K562 (cell line): ENCODE measurements around the gene HPGDS. TPM values are rescaled to one million over a fixed set of nuclear protein-coding genes. Genes with fewer than 3 reads are reported as not detected.

Experiments used
- ATAC-seq: fragments of 200-7000 bp; cut with Tn5 transposase; 3 replicates; pipeline ENCODE4 v1.9.1; 2020; ENCODE audit warnings: moderate library complexity
- BruUV-seq: library from RNA; stranded (reverse); fragments of 400-500 nt; replicated peaks from 2 replicates; lab custom pipeline; 2021; lab: Mats Ljungman, UMichigan
- CTCF ChIA-PET: fragments of 300-600 bp; formaldehyde crosslinking; extraction: SDS; loops from one replicate; lab custom pipeline; 2021; ENCODE audit warnings: low intra/inter-chr PET ratio; lab: Yijun Ruan, JAX
- POLR2A ChIA-PET: fragments of 300-600, 350-650 bp; sonication (Branson Sonifier 250); formaldehyde crosslinking; extraction: SDS; loops from one replicate; lab custom pipeline; 2021; ENCODE audit warnings: antibody characterized with exemption, inconsistent platforms; lab: Yijun Ruan, JAX
- DNase-seq, 4 experiments: peaks; one replicate each; pipeline versions ENCODE4 v3.0.0 to v3.0.0-alpha.2; 2011 to 2018; ENCODE audit warnings: low spot score in 3 of 4, mixed read lengths in 3 of 4; ENCODE audit errors: extremely low read depth in 1 of 4
- FAIRE-seq: peaks from 2 replicates; lab custom pipeline; 2011; peaks lifted over from hg19 to GRCh38; lab: Jason Lieb, UNC
- H2AFZ ChIP-seq: 2 replicates; pipeline ENCODE4 v1.6.0; 2011; ENCODE audit warnings: low read depth, low read length, control low read depth, inconsistent platforms
- H3K27ac ChIP-seq: fragments of 200-600 bp; 3 replicates; pipeline ENCODE4 v1.8.0; 2011; ENCODE audit warnings: low read depth, mild to moderate bottlenecking, control low read depth, inconsistent platforms, low read length, moderate library complexity, mixed read lengths; ENCODE audit errors: extremely low read depth
- H3K27me3 ChIP-seq, 2 experiments: fragments of 300-600 bp in 1 of 2; 2 replicates in 1 of 2; 3 replicates in 1 of 2; pipeline versions ENCODE4 v1.6.0 to v1.8.0; 2011; ENCODE audit warnings: inconsistent platforms in 2 of 2, low read length in 2 of 2, mild to moderate bottlenecking in 1 of 2, mixed read lengths in 1 of 2, moderate library complexity in 1 of 2; ENCODE audit not compliant: control insufficient read depth in 2 of 2, insufficient read depth in 2 of 2
- H3K36me3 ChIP-seq: fragments of 300-600 bp; 3 replicates; pipeline ENCODE4 v1.8.0; 2011; ENCODE audit warnings: mild to moderate bottlenecking, low read length, inconsistent platforms; ENCODE audit not compliant: control insufficient read depth, insufficient read depth
- H3K4me1 ChIP-seq, 2 experiments: fragments of 200-600 bp in 1 of 2; replicated peaks in 1 of 2; 2 replicates in 1 of 2; 3 replicates in 1 of 2; pipeline versions ENCODE4 v1.5.1 to v1.8.0; 2011; ENCODE audit warnings: inconsistent platforms in 2 of 2, low read length in 2 of 2, mild to moderate bottlenecking in 1 of 2, mixed read lengths in 1 of 2, moderate library complexity in 1 of 2; ENCODE audit not compliant: control insufficient read depth in 2 of 2, insufficient read depth in 2 of 2
- H3K4me2 ChIP-seq: 2 replicates; pipeline ENCODE4 v1.6.1; 2011; ENCODE audit warnings: low read length, control low read depth, inconsistent platforms, mixed read lengths; ENCODE audit not compliant: insufficient read depth
- H3K4me3 ChIP-seq: fragments of 200-600 bp; sonication (generic), shearing (Covaris generic); 2 replicates; pipeline ENCODE4 v1.5.1; 2016; ENCODE audit warnings: control low read depth, inconsistent platforms
- H3K79me2 ChIP-seq: fragments of 200-600 bp; 3 replicates; pipeline ENCODE4 v1.8.0; 2011; ENCODE audit warnings: low read length, inconsistent platforms; ENCODE audit not compliant: control insufficient read depth, insufficient read depth
- H3K9ac ChIP-seq, 2 experiments: 2 replicates each; pipeline versions ENCODE4 v1.6.0 to v1.6.1; 2011; ENCODE audit warnings: low read depth in 2 of 2, low read length in 2 of 2, control low read depth in 1 of 2, inconsistent platforms in 1 of 2, mild to moderate bottlenecking in 1 of 2, mixed read lengths in 1 of 2; ENCODE audit not compliant: insufficient read depth in 1 of 2
- H3K9me1 ChIP-seq: one replicate; pipeline ENCODE4 v1.6.0; 2011; ENCODE audit warnings: inconsistent platforms, mild to moderate bottlenecking, low read length, moderate library complexity; ENCODE audit not compliant: control insufficient read depth, insufficient read depth
- H3K9me3 ChIP-seq: replicated peaks from 2 replicates; pipeline ENCODE4 v1.5.1; 2011; ENCODE audit warnings: low read depth, low read length, inconsistent platforms; ENCODE audit not compliant: control insufficient read depth, insufficient read depth
- H4K20me1 ChIP-seq: replicated peaks from 2 replicates; pipeline ENCODE4 v1.6.1; 2011; ENCODE audit warnings: low read length, inconsistent platforms, mixed read lengths; ENCODE audit not compliant: control insufficient read depth, insufficient read depth
- ETV6 ChIP-seq, 3 experiments: fragments of 150-350 bp in 1 of 3; sonication (generic) in 1 of 3; formaldehyde crosslinking in 1 of 3; IDR thresholded peaks; 2 replicates each; pipeline versions ENCODE4 v1.6.1 to v1.8.0; 2014 to 2022; ENCODE audit warnings: borderline replicate concordance in 2 of 3, low read depth in 2 of 3, antibody characterized with exemption in 1 of 3, low read length in 1 of 3, mild to moderate bottlenecking in 1 of 3, missing genetic modification reagents in 1 of 3
- WGBS: fragments of 100-300 bp; shearing (Covaris generic); methylation state at CpG from one replicate; pipeline ENCODE4 v1.1.6; 2016; ENCODE audit warnings: low coverage, mixed read lengths; ENCODE audit not compliant: insufficient coverage; ENCODE audit errors: missing lambda C conversion rate; 5-methylcytosine and 5-hydroxymethylcytosine counted together
- in situ Hi-C: fragments of 300-500 bp; cut with MboI; formaldehyde crosslinking; loops from 4 replicates; pipeline ENCODE4 v1.15.0; 2018; ENCODE audit warnings: inconsistent platforms, mixed read lengths
- intact Hi-C: fragments of 100-400 bp; cut with micrococcal nuclease; formaldehyde crosslinking; loops from 2 replicates; pipeline ENCODE4 v1.14.2; 2022
- polyA plus RNA-seq, 8 experiments: library from polyadenylated mRNA; depleted of rRNA in 4 of 8; stranded (reverse) in 5 of 8; unstranded in 3 of 8; fragments of >200 nt; fragmentation: Nextera tagmentation in 2 of 8; fragmentation: Illumina TruSeq in 1 of 8; extraction: Ambion mirVana in 2 of 8; extraction: Trizol in 1 of 8; gene quantifications; 2 replicates each; pipeline versions ENCODE4 v1.2.1 to v1.2.3, GENCODE V29; 2011 to 2014; ENCODE audit warnings: inconsistent platforms in 1 of 8, missing spikeins in 1 of 8
- total RNA-seq, 7 experiments: library from RNA; depleted of rRNA in 6 of 7; stranded (reverse); fragments of >200 nt in 6 of 7; fragmentation: Illumina TruSeq in 2 of 7; extraction: Trizol in 2 of 7; gene quantifications; 2 replicates each; pipeline versions ENCODE4 v1.2.1 to v1.2.3, GENCODE V29; 2011 to 2021; ENCODE audit warnings: low replicate concordance in 1 of 7
- TF ChIP-seq, protein P1 (sequence below), 3 experiments: IDR thresholded peaks in 2 of 3; conservative IDR thresholded peaks in 1 of 3; 2 replicates each; pipeline ENCODE4 v1.5.1; 2011 to 2012; ENCODE audit warnings: low read length in 3 of 3, mild to moderate bottlenecking in 3 of 3, control low read depth in 2 of 3, improper control_type of control experiment in 1 of 3, inconsistent platforms in 1 of 3, low read depth in 1 of 3, mixed read lengths in 1 of 3, moderate library complexity in 1 of 3; ENCODE audit not compliant: insufficient read depth in 2 of 3

Gene HPGDS
- total and polyA plus RNA-seq, 9 of the 15 experiments (the other 6 are each of a cell fraction or from before 2014, with no cell fraction given), result 0.07 to 0.36 (median 0.14) TPM; not detected in 4

DNA sequence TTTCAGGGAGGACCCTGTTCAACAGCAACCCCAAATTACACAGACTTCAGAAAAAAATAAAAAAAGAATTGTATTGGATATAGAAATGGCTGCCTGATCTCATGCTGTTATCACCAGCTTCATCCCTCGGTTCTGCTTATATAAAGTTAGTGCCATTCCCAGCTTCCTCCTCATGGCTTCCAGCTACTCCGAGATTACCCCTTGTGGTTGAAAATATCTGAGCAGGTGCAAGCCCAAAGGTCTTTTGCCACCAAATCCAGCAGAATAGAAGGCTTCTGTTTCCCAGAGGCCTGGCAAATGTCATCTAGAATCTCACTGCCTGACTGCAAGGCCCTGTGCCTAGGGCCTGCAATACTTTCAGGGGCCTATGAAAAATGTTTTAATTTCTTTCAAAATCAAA is 13.8 kb upstream of the HPGDS start:
- no TSS peak for BruUV-seq
- 14% methylated on average over 2 of the region's 2 CpGs for WGBS
- Histone ChIP-seq H3K9me3 (no peaks in the 10 kb centered on the region), H3K27ac (no peak overlapping the region), H3K36me3 (no peaks in the 10 kb centered on the region), H3K4me2 (no peak overlapping the region), H3K9ac (no peak overlapping the region), H3K9me1 (no peaks in the 10 kb centered on the region), H2AFZ (no peak overlapping the region), H3K79me2 (no peaks in the 10 kb centered on the region), H3K27me3 (no peaks in the 10 kb centered on the region), H4K20me1 (no peaks in the 10 kb centered on the region), H3K4me3 (no peak overlapping the region), H3K4me1 (peaks cover 0 to 4% of the 10 kb centered on the region in 2 experiments; a peak in 1 of 5 replicates)
- no peak for DNase-seq
- ATAC-seq, result peak; percentile 50; the same call in 2 of the 3 replicates
- no peak for FAIRE-seq
- POLR2A ChIA-PET, result no interaction called here
- no peak for TF ChIP-seq ETV6 (IDR thresholded peaks at IDR 0.05; ENCODE audit: borderline replicate concordance in 1 of 2, low read depth in 2 of 2, low read length in 1 of 2)
- TF ChIP-seq ETV6 (CRISPR knock-in tag; IDR thresholded peaks at IDR 0.05; ENCODE audit: borderline replicate concordance), result no peak
- TF ChIP-seq, protein P1, sequence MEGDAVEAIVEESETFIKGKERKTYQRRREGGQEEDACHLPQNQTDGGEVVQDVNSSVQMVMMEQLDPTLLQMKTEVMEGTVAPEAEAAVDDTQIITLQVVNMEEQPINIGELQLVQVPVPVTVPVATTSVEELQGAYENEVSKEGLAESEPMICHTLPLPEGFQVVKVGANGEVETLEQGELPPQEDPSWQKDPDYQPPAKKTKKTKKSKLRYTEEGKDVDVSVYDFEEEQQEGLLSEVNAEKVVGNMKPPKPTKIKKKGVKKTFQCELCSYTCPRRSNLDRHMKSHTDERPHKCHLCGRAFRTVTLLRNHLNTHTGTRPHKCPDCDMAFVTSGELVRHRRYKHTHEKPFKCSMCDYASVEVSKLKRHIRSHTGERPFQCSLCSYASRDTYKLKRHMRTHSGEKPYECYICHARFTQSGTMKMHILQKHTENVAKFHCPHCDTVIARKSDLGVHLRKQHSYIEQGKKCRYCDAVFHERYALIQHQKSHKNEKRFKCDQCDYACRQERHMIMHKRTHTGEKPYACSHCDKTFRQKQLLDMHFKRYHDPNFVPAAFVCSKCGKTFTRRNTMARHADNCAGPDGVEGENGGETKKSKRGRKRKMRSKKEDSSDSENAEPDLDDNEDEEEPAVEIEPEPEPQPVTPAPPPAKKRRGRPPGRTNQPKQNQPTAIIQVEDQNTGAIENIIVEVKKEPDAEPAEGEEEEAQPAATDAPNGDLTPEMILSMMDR (IDR thresholded peaks at IDR 0.05 in 2 of 3, conservative IDR thresholded peaks at IDR 0.05 in 1 of 3; ENCODE audit: insufficient read depth in 2 of 3, low read depth in 1 of 3, low read length in 3 of 3), result 0 out of 6 replicates have a peak, but pooled peaks of 1 of the 3 experiments have one; percentile 6
- in situ Hi-C loops (no loop called here), intact Hi-C loops (no loop called here)
- CTCF ChIA-PET, result no interaction called here
